ENCODE measurements around the gene PDZD8.
"Not testable (repeated sequence)": the region's sequence is repeated elsewhere in the genome, so short reads cannot be mapped to it uniquely, and the experiment has no call there.

Gene PDZD8

GRCh38 chr10:117348236-117348635 is 27.0 kb downstream of the PDZD8 start:
- no peak for DNase-seq (ENCODE audit: low read depth)

DNA sequence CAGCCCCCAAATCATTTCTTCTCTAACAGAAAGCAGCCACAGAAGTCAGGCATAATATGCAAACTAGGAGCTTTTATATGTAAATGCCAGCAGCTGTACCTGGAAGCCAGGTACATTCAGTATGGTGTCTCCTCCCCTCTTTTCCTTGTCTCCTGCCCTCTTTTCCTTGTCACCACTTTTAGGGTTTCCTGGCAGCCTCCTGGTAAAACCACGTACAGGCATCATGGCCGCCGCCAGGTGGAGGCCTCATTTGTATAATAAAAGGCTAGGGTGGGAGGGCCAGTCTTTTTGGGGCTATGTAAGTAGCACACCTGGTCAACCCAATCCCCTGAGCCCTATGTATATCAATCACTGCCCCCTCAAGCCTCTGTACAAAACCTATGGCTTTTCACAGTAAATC is 28.7 kb downstream of the PDZD8 start:
- no peak for DNase-seq (ENCODE audit: low read depth)

- DNase-seq (ENCODE audit: low read depth), result no peak
These were observed 30.1 kb downstream of the PDZD8 start for GRCh38 chr10:117345143-117345542.

DNA sequence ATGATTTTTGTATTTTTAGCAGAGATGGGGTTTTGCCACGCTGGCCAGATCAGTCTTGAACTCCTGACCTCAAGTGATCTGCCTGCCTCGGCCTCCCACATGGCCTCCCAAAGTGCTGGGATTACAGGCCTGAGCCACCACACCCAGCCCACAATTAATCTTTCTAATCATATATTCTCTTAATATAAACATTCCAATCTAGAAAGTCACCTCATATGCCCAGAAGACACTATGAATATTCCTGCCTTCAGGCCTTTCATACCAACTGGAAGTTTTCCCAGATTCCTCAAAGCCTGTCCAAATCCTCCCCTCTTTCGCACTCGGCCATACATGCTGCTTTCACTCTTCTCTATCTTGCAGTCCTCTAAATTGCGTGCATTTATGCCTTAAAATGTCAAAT is 32.6 kb downstream of the PDZD8 start:
- DNase-seq (ENCODE audit: low read depth), result no peak

DNA sequence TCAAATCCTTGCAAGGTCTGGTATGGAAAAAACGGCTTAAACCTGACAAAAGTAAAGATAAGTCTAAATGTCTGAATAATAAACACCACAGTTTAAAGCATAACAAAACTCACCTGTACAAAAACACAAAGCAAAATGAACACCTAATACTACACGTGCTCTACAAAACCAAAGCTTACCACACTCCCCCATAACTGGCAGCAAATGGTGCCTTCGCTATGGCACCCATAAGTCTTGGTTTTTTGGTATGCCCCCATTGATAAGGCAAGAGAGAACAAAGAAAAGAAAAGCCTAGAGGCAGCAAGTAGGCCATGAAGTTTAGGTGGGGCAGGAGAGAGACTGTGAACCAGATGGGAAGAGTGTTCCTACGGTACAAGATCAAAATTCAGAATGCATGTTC is 34.2 kb downstream of the PDZD8 start:
- no peak for DNase-seq (ENCODE audit: low read depth)

DNA sequence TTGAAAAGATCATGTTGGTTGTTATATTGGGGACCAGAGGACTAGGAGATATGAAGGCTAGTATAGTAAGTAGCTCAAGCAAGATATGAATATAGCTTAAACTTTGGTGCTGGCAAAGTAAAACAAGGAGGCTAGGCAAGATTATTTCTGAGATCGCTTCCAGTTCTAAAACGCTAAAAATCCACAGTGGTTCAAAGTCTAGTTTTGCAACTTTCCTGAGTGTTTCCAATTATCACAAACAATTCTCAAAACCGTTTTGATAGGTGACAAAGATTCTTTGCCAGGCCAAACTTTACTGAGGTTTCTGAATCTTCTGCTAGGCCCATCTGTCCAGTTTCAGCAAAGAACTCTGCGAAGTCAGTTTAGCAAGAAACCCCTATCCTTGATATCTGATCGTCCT is 35.3 kb downstream of the PDZD8 start:
- no peak for DNase-seq (ENCODE audit: low read depth)

GRCh38 chr10:117339578-117339977 is 35.7 kb downstream of the PDZD8 start:
- DNase-seq (ENCODE audit: low read depth), result no peak

- DNase-seq (ENCODE audit: low read depth), result no peak
These were observed 40.3 kb downstream of the PDZD8 start for GRCh38 chr10:117334926-117335325.

- DNase-seq (ENCODE audit: low read depth), result no peak
These were observed 41.2 kb downstream of the PDZD8 start for GRCh38 chr10:117334066-117334465.

DNA sequence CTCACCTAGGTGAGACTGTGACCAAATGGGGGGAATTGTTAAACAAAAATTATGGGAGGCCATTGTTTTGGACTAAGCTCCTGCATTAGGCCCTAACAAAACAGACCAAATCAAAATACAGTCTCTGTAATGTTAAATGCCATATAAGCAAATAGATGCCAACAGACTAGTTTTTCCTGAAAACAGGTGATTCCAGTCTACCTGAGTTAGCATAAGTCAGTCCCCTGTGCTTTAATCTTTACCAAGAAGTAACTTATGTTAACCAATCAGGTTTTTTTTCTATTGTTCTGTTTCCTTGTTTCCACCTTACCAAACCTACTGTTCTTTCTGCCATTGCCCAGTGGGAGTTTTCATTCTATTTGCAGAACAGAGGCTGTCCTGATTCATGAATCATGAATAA is 48.0 kb downstream of the PDZD8 start:
- DNase-seq (ENCODE audit: low read depth), result no peak

- DNase-seq (ENCODE audit: low read depth), result no peak
These were observed 50.9 kb downstream of the PDZD8 start for GRCh38 chr10:117324367-117324766.

- DNase-seq (ENCODE audit: low read depth), result no peak
These were observed 53.0 kb downstream of the PDZD8 start for GRCh38 chr10:117322260-117322659.

DNA sequence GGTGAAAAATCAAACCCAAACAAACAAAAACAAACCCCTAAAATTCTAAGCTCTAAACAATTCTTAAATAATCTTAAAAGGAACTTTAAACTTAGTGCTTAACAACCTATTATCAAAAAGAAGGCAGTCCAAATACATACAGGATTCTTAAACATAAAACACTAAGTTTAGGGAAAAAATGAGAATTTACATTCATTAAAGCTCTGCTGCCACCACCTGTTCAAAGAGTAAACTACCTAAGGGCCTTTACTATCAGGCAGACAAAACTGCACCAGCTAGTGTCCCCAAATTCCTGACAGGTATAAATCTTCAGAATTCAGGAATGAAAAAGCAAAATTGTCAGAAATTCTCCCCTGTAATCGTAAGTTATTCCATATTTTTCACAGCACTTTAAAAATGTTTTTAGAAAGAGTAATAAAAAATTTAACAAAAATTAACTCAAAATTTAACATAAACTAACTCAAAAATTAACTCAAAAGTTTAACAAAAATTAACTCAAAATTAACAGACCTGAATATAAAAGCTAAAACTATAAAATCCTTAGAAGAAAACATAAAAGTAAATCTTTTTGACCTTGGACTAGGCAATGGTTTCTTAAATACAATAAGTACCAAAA is 55.1 kb downstream of the PDZD8 start:
- DNase-seq (ENCODE audit: low read depth), result no peak

GRCh38 chr10:117318909-117319308 is 56.3 kb downstream of the PDZD8 start:
- no peak for DNase-seq (ENCODE audit: low read depth)

DNA sequence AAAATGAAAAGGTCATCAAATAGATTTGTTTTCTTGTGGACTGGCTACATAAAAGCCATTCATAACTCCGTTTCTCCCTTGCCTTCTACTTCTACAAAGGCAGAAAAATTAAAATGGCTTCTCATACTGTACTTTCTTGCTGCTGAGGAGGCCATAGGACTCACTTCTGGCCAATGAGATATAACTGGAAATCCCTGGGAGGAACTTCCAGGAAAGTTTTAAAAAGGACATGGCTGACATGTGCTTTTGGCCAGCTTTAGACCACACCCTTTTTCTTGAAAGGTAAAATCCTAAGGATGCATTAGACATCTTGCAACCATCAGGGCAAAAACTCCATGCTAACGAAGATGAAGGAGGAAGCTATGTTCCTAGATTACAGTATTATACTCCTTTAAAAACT is 58.5 kb downstream of the PDZD8 start:
- DNase-seq (ENCODE audit: low read depth), result no peak

GRCh38 chr10:117313641-117314040 is 61.6 kb downstream of the PDZD8 start:
- DNase-seq (ENCODE audit: low read depth), result no peak

DNA sequence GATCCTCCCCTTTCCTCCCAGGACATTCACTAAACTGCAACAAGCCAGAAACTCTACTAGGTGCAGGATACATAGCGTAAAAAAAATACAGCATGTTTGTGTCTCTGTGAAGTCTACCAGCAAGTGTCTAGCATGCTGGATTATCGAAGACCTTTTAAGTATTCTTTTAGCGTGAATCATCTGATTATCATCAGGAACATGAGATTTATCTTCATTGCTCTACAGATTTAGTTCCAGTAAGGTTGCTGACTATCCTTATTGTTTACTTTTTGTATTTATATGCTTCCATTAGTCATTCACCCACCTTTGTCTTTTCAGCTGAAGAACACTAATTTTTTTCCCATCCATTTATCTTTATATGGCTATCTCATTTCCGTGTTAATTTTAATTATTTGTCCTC is 62.8 kb downstream of the PDZD8 start:
- no peak for DNase-seq (ENCODE audit: low read depth)

GRCh38 chr10:117311261-117311660 is 64.0 kb downstream of the PDZD8 start:
- no peak for DNase-seq (ENCODE audit: low read depth)

DNA sequence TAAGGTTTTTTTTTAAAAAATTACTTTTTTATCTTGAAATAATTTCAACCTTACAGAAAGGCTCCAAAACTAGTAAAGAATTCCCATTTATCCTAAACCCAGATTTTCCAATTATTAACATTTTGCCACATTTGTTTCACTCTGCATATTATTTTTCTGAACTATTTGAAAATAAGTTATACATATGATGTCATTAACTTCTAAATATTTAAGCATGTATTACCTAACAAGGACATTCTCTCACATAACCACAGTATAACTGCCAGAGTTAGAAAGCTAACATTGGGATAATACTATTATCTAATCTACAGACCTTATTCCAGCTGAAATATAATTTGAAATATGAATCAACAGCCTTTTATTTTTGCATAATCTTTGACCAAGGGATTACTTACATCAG is 68.6 kb downstream of the PDZD8 start:
- DNase-seq (ENCODE audit: low read depth), result no peak

DNA sequence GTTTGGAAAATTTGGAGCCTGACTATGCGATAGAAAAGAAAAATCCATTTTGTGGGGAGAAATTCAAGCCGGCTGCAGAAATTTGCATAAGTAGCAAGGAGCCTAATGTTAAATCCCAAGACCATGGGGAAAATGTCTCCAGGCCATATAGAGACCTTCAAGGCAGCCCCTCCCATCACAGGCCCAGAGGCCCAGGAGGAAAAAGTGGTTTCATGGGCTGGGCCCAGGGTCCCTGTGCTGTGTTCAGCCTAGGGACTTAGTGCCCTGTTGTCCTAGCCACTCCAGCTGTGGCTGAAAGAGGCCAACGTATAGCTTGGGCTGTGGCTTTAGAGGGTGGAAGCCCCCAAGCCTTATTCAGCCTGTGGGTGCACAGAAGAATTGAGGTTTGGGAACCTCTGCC is 71.8 kb downstream of the PDZD8 start:
- not testable (repeated sequence) for DNase-seq (ENCODE audit: low read depth)

DNA sequence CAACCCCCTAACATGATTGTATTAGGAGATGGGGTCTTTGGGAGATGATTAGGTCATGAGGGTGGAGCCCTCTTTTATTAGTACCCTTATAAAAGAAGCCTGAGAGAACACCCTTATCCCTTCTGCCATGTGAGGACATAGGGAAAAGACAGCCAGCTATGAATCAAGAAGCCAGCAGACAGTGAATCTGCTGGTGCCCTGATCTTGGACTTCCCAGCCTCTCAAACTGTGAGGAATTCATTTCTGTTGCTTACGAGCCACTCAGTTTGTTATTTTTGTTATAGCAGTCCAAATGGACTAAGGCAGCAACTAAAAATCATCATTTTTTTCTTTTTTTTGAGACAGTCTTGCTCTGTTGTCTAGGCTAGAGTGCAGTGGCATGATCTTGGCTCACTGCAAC is 74.6 kb downstream of the PDZD8 start:
- no peak for DNase-seq (ENCODE audit: low read depth)

GRCh38 chr10:117299435-117299834 is 75.8 kb downstream of the PDZD8 start:
- no peak for DNase-seq (ENCODE audit: low read depth)

DNA sequence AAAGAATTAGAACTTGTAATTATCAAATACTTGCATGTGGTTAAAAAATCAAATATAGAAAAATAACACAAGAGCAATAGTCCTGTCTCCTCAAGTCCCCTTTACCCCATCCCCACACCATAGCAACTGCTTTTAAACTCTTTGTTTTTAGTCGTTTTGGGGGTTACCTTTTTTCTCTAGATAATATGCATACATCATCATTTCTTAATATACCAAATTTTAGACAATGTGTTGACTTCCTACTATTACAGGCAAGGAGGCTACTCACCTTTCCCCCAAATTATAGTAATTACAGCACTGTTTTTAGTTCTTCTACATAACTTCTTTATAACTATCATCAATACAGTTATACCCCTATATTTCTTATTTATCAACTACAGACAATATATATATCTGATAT is 77.0 kb downstream of the PDZD8 start:
- no peak for DNase-seq (ENCODE audit: low read depth)

- DNase-seq (ENCODE audit: low read depth), result no peak
These were observed 80.5 kb downstream of the PDZD8 start for GRCh38 chr10:117294735-117295134.

Measured in GM04504 (cell line).